HG03520 (cell line): Measurements from ENCODE around the gene PDZD7.

Experiments used
- ATAC-seq: cut with Tn5 transposase; IDR thresholded peaks from one replicate; pipeline ENCODE4 v1.9.1; 2021; ENCODE audit warnings: mild to moderate bottlenecking, moderate library complexity; ENCODE audit not compliant: unreplicated experiment

PDZD7 gene

DNA sequence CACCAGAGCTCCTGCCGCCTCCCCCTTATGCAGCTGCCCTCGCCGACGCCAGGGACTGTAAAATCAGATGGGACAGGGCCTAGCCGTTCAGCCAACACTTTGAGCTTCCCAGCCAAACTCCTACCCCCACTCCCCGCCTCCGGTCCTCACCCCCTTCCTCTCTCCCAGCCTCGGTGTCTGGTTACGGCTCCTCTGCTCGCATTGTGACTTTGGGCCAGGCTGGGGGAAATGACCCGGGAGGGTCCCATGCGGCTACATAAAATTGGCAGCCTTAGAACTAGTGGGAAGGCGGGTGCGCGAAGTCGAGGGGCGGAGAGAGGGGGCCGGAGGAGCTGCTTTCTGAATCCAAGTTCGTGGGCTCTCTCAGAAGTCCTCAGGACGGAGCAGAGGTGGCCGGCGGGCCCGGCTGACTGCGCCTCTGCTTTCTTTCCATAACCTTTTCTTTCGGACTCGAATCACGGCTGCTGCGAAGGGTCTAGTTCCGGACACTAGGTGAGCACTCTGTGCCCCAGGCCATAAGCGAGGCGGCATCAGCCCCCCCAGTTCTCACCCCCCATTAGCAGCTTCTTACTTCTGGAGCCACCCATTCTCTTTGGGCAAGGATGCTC lies 30.8 kb upstream of the PDZD7 start, which contains the start of gene KAZALD1:
Gene KAZALD1 (plus strand): TSS at position 366 of the 608 bp plus-strand sequence. CDS start 604 bp downstream, outside the sequence.
- ATAC-seq = no peak

DNA sequence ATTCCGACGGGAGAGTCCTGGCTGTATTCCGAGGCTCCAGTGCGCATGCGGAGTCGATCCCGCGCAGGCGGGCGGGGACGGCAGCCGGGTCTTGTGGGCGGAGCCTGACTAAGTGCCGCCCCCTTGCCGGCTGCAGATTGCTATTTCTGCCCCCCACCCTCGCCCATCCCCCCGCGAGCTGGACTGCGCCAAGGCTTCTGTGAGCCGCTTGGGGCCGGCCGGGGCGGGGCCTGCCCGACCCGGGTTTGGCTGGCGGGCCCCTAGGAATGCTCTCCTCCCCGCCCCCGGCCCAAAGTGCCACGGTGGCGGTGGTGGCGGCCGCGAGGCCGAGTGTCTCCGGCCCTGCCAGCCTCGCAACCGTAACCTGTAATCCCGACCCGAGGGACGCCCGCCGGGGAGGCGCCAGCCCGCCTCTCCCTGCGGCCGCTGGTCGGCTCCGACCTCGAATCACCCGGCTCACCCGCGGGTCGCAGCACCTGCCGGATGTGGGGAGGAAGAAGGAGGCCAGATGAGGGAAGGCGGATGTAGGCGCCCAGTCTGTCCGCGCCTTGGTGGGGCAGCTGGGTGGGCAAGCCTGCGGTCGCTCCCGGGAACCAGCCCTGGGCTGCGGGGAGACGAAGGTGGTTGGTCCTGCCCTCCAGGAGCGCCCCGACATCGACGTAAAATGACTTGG lies 30.2 kb upstream of the PDZD7 start:
- ATAC-seq = peak; percentile 56

DNA sequence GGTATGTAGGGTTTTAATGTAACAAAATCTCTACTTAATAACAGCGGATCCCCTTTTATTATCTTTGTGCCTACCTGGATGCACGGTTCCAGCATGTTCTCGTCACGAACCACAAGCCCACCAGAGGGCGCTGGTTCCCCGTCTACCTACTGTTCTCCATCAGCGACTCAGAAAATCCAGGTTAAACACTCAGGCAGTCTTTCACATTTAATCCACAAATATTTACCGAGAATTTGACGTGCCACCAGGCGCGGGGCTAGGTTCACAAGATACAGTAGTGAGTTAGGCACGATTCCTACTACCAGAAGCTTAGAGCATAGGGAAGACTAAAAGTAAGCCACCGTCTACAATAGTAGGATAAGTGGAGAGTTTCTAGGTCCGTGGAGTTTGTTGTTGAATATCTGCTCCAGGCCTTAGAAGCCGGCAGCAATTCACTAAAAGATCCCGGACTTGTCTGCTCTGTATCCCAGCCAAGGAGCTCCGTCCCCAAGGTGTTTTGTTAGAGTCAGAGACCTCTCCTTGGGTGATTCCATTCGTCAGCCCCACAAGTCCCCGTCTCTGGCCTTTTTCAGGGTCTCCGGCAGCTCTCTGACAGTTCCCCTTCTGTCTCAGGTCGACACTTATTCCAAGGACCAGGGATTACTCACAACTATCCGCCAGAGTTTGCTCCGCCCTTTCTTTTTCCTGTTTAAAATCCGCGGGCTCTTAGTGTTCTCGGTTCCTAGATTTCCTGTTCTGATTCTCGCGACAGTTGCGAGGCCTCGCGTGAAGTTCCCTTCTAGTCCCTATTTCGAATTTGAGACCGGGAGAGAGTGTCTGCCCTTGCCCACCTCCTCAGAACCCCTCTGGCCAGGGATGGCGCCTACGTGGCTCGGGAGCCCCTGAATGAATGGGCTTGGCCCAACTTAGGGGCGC lies 29.4 kb upstream of the PDZD7 start:
- ATAC-seq = peak; percentile 36

DNA sequence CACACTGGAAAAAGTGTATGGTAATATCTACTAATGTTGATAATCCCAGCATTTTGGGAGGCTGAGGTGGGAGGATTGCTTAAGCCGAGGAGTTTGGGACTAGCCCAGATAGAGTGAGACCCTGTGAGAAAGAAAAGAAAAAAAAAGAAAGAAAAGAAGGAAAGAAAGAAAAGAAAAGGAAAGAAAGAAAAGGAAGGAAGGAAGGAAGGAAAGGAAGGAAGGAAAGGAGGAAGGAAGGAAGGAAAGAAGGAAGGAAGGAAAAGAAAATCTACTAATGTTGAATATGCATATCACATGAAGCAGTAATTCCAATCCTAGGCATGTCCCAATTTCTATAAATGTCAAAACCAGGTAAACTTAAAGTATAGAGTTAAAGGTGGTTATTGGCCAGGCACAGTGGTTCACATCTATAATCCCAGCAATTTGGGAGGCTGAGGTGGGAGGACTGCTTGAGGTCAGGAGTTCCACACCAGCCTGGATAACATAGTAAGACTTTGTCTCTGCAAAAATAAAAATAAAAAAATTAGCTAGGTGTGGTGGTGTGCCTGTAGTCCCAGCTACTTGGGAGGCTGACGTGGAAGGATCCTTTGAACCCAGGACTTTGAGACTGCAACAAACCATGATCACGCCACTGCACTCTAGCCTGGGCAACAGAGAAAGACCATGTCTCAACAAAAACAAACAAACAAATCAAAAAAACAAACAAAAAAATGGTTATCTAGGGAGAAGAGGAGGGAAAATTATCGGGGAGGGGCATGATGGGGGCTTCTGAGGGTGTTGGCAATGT lies 25.6 kb upstream of the PDZD7 start:
- ATAC-seq = no peak

DNA sequence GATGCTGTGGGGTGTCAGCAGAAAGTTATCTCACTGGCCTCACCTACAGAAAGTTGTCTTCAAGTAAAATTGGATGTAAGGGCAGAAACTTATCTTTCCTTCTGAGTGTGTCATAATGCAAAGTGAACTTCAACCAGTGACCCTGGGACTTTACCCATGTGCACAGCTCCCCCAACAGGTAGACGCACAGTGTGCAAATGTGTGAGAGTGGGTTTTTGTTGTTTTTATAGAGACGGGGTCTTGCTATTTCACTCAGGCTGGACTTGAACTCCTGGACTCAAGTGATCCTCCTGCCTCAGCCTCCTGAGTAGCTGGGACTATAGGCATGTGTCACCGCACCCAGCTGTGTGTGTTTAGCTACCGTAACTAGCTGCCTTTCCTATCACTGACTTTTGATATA lies 24.5 kb upstream of the PDZD7 start:
- ATAC-seq = no peak

DNA sequence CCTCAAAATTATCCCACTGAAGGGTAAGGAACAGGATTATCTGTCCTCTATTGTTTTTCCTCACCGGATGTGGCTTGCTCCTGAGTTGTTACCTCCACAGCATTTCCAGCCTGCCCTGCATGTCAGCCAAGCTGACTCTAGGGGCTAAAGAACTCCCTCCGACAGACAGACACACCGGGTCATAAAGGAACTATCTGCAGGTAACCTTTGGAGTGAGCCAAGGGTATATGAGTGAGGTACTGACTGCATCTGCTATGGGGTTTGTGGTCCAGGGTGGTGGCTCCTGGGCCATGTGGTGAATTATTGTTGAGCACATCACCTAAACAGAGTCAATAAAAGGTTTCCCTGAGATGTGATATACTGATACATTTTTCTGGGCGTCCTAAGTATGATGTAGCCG lies 23.9 kb upstream of the PDZD7 start:
- no peak for ATAC-seq

DNA sequence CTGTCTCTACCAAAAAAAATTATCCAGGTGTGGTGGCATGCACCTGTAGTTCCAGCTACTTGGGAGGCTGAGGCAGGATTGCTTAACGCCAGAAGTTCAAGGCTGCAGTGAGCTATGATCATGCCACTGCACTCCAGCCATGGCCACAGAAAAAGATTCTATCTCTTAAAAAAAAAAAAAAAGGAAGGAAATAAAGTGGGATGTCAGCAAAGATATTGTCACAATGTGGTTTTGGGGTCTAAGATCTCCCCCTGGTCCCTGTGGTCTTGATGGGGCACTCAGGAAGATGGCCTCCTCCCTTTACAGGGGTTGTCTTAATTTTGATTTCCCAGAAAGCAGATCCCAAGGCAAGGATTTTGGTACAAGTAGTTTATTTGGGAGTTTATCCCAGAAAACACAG lies 23.4 kb upstream of the PDZD7 start:
- ATAC-seq = no peak

DNA sequence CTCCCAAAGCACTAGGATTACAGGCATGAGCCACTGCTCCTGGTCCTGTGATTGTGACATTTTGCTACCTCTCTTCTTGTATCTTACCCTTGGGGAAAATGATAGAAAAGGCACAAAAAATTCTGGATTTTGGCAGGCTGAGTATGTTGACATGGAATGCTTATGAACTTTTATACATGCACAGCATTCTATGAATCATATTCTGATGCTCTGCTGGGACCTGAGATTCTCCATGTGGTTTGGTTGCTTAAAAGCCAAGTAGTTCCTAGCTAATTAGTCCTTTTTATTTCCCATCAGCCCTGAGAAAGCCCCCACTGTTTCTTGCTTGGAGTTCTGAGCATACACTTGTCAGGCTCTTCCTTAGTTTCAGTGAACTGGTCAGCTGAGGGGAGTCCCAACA lies 22.6 kb upstream of the PDZD7 start:
- ATAC-seq = no peak

DNA sequence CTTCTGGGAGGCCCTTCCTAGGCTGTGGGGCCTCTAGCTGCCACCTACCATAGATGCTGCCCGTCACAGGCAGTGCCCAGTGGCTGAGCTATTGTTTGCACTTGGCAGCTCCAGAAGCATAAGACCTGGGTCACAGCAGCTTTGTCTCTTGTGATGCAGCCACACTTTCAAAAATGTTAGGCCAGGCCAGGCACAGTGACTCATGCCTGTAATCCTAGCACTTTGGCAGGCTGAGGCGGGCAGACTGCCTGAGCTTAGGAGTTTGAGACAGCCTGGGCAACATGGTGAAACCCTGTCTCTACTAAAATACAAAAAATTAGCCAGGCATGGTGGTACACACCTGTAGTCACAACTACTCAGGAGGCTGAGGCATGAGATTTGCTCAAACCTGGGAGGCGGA lies 21.4 kb upstream of the PDZD7 start:
- no peak for ATAC-seq

DNA sequence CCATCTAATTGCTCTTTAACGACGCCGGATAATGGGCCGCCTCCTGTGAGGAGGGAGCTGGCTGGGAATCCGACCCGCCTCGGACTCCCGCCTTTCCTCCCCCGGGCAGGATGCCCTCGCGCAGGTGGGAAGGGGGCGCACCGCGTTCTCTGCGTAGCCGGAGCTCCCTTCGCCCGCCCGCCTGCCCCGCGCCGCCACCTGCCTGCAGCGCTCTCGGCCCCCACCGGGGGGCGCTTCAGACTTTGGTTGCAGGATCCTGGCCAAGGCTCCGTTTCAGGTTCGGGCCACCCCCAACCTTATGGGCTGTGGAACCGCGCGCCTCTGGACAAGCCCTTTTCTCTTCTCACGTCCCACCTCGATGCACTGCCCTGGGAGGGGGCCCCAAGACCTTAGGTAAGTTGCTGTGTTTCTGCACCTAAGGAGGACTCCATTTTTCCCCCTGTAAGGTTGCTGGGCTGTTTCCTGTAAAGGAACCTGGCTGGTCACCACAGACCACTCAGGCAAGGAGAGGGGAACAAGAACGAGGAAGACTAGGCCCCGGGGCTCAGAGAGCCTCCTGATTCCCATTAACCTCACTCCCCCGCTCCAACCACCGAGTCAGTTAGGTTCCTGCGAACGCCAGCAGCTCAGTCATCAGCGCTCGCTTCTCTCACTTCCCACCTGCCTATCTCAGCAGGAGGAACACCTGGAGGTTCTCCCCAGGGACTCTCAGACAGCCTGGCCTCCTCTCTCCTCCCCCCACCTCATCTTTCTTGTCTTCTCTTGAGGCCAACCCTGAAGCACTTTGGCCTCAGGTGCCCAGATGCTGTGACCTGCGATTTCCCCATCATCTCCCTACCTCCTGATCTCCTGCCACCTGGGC lies 19.5 kb upstream of the PDZD7 start:
- no peak for ATAC-seq

DNA sequence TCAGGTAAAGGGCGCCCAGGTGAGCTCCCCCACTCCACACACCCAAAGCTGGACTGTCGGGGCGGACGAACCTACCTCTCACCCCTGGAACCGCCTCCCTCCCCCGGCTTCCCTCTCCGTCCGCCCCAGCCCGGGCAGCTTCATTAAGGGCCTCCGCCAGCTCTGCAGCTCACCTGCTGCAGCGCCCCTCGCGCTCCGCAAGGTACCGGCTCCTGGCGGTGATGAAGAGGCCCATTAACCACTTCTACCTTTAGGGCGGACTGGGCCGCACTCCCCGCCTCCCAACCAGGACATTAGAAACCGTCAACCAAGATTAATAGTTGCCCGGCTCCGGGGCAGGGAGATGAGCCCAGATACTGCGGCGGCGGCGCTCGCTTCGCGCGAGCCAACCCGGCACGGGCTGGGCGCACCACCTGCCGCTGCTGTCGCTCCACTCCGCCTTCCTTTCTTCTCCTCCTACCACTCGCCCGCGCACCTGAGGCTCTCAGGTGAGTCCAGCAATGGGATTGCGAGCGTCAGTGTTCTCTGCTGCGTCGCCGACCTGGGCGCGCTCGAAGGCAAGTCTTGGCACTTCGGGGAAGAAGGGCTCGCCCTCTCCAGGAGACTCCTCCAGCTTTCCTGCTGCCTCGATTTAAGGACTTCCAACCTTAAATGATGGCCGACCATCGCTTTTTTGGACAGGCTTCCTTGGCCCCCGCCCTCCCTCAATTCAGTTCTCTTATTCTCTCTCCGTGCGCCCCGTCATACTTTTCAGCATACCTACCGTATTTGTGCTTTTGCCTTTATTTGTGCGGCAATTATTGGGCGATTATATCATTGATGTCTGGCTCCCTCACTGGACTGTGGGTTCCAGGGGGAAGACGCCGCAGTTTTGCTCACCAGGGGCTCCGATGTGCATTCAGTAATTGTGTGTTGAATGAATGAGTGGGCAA lies 17.3 kb upstream of the PDZD7 start:
- ATAC-seq = no peak

DNA sequence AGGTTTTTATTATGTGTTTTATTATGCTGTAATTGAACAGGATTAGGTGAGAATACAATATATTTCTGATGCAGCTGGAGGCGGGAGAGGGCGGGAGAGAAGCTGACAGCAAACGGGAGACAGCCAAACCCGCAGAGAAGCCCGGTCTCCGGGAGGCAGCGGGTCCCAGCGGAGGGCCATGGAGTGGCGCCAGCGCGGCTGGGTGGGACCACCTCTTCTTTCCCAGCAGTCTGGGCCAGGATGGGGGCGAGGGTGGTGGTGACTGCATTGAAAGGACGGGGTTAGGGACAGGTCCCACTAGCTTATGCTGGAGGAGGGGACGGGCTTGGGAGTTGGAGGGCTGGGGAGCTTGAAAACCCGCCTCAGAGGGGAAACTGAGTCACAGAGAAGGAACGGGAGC lies 16.3 kb upstream of the PDZD7 start:
- ATAC-seq = no peak

DNA sequence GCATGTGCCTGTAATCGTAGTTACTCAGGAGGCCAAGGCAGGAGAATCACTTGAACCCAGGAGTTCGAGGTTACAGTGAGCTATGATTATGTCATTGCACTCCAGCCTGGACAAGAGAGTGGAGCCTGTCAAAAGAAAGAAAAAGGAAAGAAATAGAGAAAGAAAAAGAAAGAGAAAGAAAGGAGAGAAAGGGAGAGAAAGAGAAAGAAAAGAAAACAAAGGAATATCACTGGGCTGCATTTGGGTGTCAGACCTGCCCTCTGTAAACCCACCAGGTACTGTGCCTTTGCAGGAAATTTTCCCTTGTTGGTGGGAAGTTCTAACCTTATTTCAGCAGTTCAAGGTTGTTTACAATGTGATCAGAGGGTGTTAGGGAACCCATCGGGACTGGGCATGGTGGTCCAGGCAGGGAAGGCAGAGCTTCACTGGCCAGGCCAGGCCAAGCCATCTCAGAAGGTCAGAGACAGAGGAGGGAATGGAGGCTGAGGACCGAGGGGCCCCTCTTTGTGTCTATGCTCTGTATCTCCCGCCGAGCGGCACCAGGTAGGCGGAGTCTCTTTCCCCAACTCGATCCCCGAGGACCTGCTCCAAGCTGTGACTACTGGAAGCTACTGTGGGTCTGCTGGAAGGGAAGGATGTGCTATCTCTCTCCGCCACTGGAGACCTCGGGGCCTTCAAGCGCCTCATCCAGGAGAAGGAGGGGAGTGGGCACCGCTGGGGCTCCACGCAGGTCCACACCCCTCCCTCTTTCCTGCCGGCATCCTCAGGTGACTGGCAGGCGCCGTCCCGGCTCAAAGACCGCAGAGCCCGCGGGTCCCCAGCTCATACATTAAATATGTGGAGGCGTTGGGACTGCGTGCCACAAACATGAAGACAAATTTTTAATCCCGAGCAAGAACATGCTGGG lies 15.7 kb upstream of the PDZD7 start:
- ATAC-seq = no peak

DNA sequence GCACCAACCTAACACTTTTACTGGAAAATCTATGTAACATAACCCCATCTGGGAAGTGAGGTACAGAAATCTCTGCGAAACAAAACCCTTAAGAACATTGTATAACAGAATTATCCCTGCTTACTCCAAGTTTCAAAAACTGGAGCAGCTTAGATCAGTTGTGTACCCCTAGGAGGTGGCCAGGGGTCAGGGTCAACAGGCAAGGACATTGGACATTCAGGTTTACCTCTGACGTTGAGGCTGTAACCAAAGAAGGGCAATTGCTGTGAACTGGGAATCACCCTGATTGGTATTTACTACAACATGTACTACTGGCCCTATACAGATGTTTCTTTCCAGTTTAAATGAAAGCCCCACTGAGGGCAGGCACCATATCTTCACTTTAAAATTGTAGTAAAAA lies 13.2 kb upstream of the PDZD7 start:
- ATAC-seq = no peak

DNA sequence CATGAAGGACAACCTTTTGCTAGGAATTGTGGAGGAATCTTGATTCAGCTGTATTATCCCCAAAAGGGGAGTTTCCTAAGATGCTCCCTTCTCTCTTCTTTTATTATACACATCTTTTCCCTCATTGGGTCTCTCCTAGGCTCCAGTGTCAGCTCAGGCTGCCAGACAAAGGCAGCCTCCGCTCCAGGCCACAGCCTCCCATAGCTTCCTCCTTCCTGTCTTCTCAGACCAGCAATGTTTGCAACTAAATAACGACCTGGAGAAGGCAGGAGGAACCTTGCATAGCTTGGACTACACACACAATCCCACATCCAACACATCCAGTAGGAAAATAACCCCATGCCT lies 12.4 kb upstream of the PDZD7 start:
- ATAC-seq = no peak

DNA sequence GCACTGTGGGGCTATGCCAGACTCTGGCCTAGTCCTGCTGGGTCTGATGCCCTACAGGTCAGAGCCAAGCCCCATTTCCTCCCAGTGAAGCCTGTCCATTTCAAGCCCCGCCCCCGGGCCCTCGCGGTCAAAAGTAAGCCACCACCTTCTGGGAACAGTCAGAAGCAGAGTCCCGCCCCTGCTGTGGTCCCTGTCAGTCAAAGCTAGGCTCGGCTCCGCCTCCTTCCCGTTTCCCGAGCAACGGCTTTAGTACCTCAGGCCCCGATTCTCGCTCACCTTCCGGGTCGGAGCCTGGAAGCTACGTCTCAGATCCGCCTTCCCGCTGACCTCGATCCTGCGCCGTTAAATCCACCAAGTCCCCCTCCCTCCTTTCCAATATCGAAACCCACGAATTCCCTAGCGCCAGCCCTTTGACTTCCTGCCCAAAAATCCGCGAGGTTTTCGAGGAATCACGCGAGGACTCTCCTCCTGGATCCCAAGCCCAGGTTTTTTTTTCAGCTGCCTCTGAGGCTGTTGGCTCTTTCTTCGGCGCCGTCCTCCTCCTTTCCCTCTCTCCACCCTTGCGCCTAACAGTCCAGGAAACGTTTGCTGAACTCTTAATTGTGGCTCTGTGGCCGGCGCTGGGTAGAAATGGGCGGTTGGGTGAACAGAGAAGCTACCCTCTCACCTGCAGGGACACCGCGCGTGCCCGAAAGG lies 11.9 kb upstream of the PDZD7 start:
- ATAC-seq = peak; percentile 95

DNA sequence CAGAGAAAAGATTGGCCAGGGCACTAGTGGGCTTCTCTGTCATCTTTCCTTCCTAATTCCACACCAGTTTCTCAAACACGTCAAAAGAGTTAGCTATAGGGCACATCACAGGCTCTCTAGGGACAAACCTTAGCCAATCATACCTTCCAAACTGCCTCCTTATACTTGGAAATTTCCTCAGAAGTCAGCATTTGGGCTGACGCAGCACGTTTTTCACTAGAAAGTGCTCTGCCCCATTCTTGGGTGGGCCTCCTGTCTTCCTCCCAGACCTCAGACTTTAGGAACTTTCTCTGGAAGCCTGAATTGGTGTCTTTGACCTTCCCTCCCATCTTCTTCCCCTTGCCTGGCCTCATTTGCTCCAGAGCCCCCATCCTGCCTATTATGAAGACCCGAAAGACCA lies 11.2 kb upstream of the PDZD7 start:
- ATAC-seq = no peak
